HepG2 (cell line): Measurements from ENCODE around the gene ABHD17A. TPM values are rescaled to one million over a fixed set of nuclear protein-coding genes. Genes with fewer than 3 reads are reported as not detected.

ENCODE experiments used
- ATAC-seq: fragments of 200-7000 bp; cut with Tn5 transposase; 3 replicates; pipeline ENCODE4 v1.9.1; 2020; ENCODE audit warnings: mild to moderate bottlenecking, moderate library complexity
- BruUV-seq: library from RNA; stranded (reverse); fragments of 400-500 nt; replicated peaks from 2 replicates; lab custom pipeline; 2021; lab: Mats Ljungman, UMichigan
- CTCF ChIA-PET: fragments of 300-600 bp; formaldehyde crosslinking; extraction: SDS; loops from one replicate; lab custom pipeline; 2021; ENCODE audit warnings: low total read pairs, inconsistent platforms, low intra/inter-chr PET ratio; lab: Yijun Ruan, JAX
- POLR2A ChIA-PET: fragments of 350-600 bp; sonication (Branson Sonifier 250); formaldehyde crosslinking; loops from one replicate; lab custom pipeline; 2020; ENCODE audit warnings: antibody characterized with exemption, inconsistent platforms; lab: Yijun Ruan, JAX
- DNase-seq: peaks from one replicate; pipeline ENCODE4 v3.0.0-alpha.2; 2015; ENCODE audit warnings: low spot score
- FAIRE-seq: peaks from 3 replicates; lab custom pipeline; 2011; peaks lifted over from hg19 to GRCh38; lab: Jason Lieb, UNC
- H2AFZ ChIP-seq: one replicate; pipeline ENCODE4 v1.6.1; 2011; ENCODE audit warnings: low read length, inconsistent platforms
- H3K27ac ChIP-seq: fragments of 300-600 bp; 3 replicates; pipeline ENCODE4 v1.8.0; 2011; ENCODE audit warnings: mixed run types, mild to moderate bottlenecking, mixed read lengths, low read length, inconsistent platforms; ENCODE audit not compliant: insufficient read depth; ENCODE audit errors: extremely low read length
- H3K27me3 ChIP-seq, 2 experiments: fragments of 200-600 bp in 1 of 2; 2 replicates in 1 of 2; 3 replicates in 1 of 2; pipeline versions ENCODE4 v1.6.0 to v1.8.0; 2011; ENCODE audit warnings: low read length in 2 of 2, mild to moderate bottlenecking in 2 of 2, moderate library complexity in 2 of 2, inconsistent platforms in 1 of 2; ENCODE audit not compliant: insufficient read depth in 2 of 2, control insufficient read depth in 1 of 2
- H3K36me3 ChIP-seq, 2 experiments: fragments of 200-600 bp in 1 of 2; replicated peaks in 1 of 2; 2 replicates in 1 of 2; 3 replicates in 1 of 2; pipeline versions ENCODE4 v1.5.1 to v1.8.0; 2011; ENCODE audit warnings: low read length in 2 of 2, inconsistent platforms in 1 of 2; ENCODE audit not compliant: insufficient read depth in 2 of 2, control insufficient read depth in 1 of 2
- H3K4me1 ChIP-seq: 2 replicates; pipeline ENCODE4 v1.5.1; 2012; ENCODE audit warnings: low read length, inconsistent platforms; ENCODE audit not compliant: insufficient read depth
- H3K4me2 ChIP-seq: 2 replicates; pipeline ENCODE4 v1.6.0; 2011; ENCODE audit warnings: low read depth, low read length, inconsistent platforms
- H3K4me3 ChIP-seq, 3 experiments: fragments of 200-600 bp in 1 of 3; sonication (generic), shearing (Covaris generic) in 1 of 3; replicated peaks in 1 of 3; 2 replicates each; pipeline ENCODE4 v1.5.1; 2011 to 2016; ENCODE audit warnings: low read length in 3 of 3, inconsistent platforms in 2 of 3, low read depth in 2 of 3, mild to moderate bottlenecking in 2 of 3, control low read depth in 1 of 3, mixed read lengths in 1 of 3; ENCODE audit not compliant: insufficient read depth in 1 of 3
- H3K79me2 ChIP-seq: one replicate; pipeline ENCODE4 v1.6.1; 2011; ENCODE audit warnings: low read length, inconsistent platforms; ENCODE audit not compliant: insufficient read depth
- H3K9ac ChIP-seq: 2 replicates; pipeline ENCODE4 v1.6.0; 2011; ENCODE audit warnings: mild to moderate bottlenecking, low read depth, low read length, inconsistent platforms; ENCODE audit not compliant: insufficient read depth
- H3K9me3 ChIP-seq: 2 replicates; pipeline ENCODE4 v1.5.1; 2012; ENCODE audit warnings: mild to moderate bottlenecking, low read length
- H4K20me1 ChIP-seq: 2 replicates; pipeline ENCODE4 v1.6.0; 2011; ENCODE audit warnings: inconsistent platforms, mild to moderate bottlenecking, low read length, moderate library complexity; ENCODE audit not compliant: insufficient read depth
- MXD1 ChIP-seq: sonication (generic); formaldehyde crosslinking; IDR thresholded peaks from 2 replicates; pipeline ENCODE4 v1.4.0; 2020; ENCODE audit warnings: mild to moderate bottlenecking, missing genetic modification reagents
- TFE3 ChIP-seq: IDR thresholded peaks from 2 replicates; pipeline ENCODE4 v1.6.1; 2016
- ZKSCAN8 ChIP-seq: IDR thresholded peaks from 2 replicates; pipeline ENCODE4 v1.6.1; 2016; ENCODE audit warnings: borderline replicate concordance, missing genetic modification reagents, missing compliant biosample characterization
- WGBS: methylation state at CpG from one replicate; pipeline ENCODE4 v1.1.6; 2017; ENCODE audit warnings: low lambda C conversion rate; 5-methylcytosine and 5-hydroxymethylcytosine counted together
- in situ Hi-C: cut with HindIII; loops from 2 replicates; pipeline ENCODE4 v1.10.0; 2017; ENCODE audit warnings: low pct_unique_long_range_greater_than_20kb; ENCODE audit not compliant: extremely low pct_ligation_motif_present
- intact Hi-C: fragments of 100-400 bp; cut with micrococcal nuclease; formaldehyde crosslinking; loops from one replicate; pipeline ENCODE4 v1.10.0; 2022; ENCODE audit not compliant: unreplicated experiment
- polyA plus RNA-seq, 8 experiments: library from polyadenylated mRNA; depleted of rRNA in 3 of 8; stranded (reverse) in 7 of 8; unstranded in 1 of 8; fragments of >200 nt; fragmentation: Illumina TruSeq in 4 of 8; extraction: Trizol in 4 of 8; gene quantifications; 2 replicates each; pipeline versions ENCODE4 v1.2.1 to v1.2.3, GENCODE V29; 2011 to 2016; ENCODE audit warnings: low read depth in 4 of 8, missing spikeins in 1 of 8, mixed read lengths in 1 of 8; ENCODE audit not compliant: insufficient read depth in 1 of 8
- total RNA-seq, 5 experiments: library from RNA; depleted of rRNA; stranded (reverse); fragments of >200 nt; fragmentation: Illumina TruSeq; extraction: Trizol; gene quantifications; 2 replicates each; pipeline ENCODE4 v1.2.3, GENCODE V29; 2016; ENCODE audit warnings: low read depth in 1 of 5

The ABHD17A gene
- total and polyA plus RNA-seq, 2 of the 13 experiments (the other 11 are each of a cell fraction or from before 2014, with no cell fraction given) = 27.7 to 40.8 TPM

GRCh38 chr19:1858412-1859081, 26.7 kb downstream of the ABHD17A start:
- H3K4me1 ChIP-seq = peaks cover 45% of the 10 kb centered on the region
- POLR2A ChIA-PET = interaction anchor here (0.5 to 1.7 kb wide), 2 partner anchors 17 to 18 kb away, joined by 3 to 6 read pairs; no protein-coding TSS in a partner anchor
- peak overlapping the region; percentile 65; the same call in 1 of the 2 replicates for H3K4me2 ChIP-seq
- no peak overlapping the region for H3K9ac ChIP-seq
- ATAC-seq = no peak
- 0 out of 5 replicates have a peak, but pooled peaks cover 2 to 3% of the 10 kb centered on the region in 2 experiments for H3K36me3 ChIP-seq
- H3K27me3 ChIP-seq = no peaks in the 10 kb centered on the region; a peak in 1 of 5 replicates
- no peak for FAIRE-seq
- no peak for DNase-seq
- CTCF ChIA-PET = no interaction called here
- no peak for TF ChIP-seq TFE3 (CRISPR knock-in tag)
- 0 out of 2 replicates have a peak, but pooled peaks have one; percentile 8 for TF ChIP-seq MXD1 (CRISPR knock-in tag)
- peak; percentile 54; the same call in 1 of the 2 replicates for TF ChIP-seq ZKSCAN8 (CRISPR knock-in tag)
- in situ Hi-C loops = no loop called here
- peak overlapping the region; percentile 69 for H3K27ac ChIP-seq
- no TSS peak for BruUV-seq
- H3K79me2 ChIP-seq = peaks cover 63% of the 10 kb centered on the region
- intact Hi-C loops = no loop called here
- H4K20me1 ChIP-seq = peaks cover 49% of the 10 kb centered on the region
- 75% methylated on average over 4 of the region's 10 CpGs for WGBS
- H3K4me3 ChIP-seq = peak overlapping the region in 1 of 3 experiments; percentile 52; a peak in 1 of 6 replicates
- H3K9me3 ChIP-seq = no peaks in the 10 kb centered on the region
- no peak overlapping the region for H2AFZ ChIP-seq
